NCI-H524 treated with DMSO at 0.1 percent for 48 hours (cell line): Measurements from ENCODE around the gene DKKL1.

Experiments
- DNase-seq: peaks from one replicate; lab custom pipeline; 2025; lab: John Stamatoyannopoulos, UW

Gene DKKL1

GRCh38 chr19:49396738-49397505 is 33.2 kb downstream of the DKKL1 start:
- DNase-seq: no peak

GRCh38 chr19:49398001-49398615 is 34.4 kb downstream of the DKKL1 start:
- DNase-seq: no peak

- DNase-seq: no peak
Observed at GRCh38 chr19:49398931-49399330, 35.3 kb downstream of the DKKL1 start.

GRCh38 chr19:49400029-49400428 is 36.4 kb downstream of the DKKL1 start:
- DNase-seq: no peak

GRCh38 chr19:49403404-49404187 is 39.9 kb downstream of the DKKL1 start:
- peak; percentile 99 for DNase-seq

GRCh38 chr19:49407079-49407478 is 43.4 kb downstream of the DKKL1 start:
- no peak for DNase-seq

GRCh38 chr19:49407482-49408015 is 43.9 kb downstream of the DKKL1 start:
- DNase-seq: no peak

- no peak for DNase-seq
Observed at GRCh38 chr19:49408816-49409440, 45.3 kb downstream of the DKKL1 start.

- no peak for DNase-seq
Observed at GRCh38 chr19:49409441-49410029, 45.9 kb downstream of the DKKL1 start.

- no peak for DNase-seq
Observed at GRCh38 chr19:49411681-49412326, 48.1 kb downstream of the DKKL1 start.

- DNase-seq: no peak
Observed at GRCh38 chr19:49413348-49413747, 49.7 kb downstream of the DKKL1 start.

GRCh38 chr19:49414256-49414655 is 50.6 kb downstream of the DKKL1 start:
- DNase-seq: no peak

GRCh38 chr19:49415102-49415809 is 51.6 kb downstream of the DKKL1 start:
- no peak for DNase-seq

GRCh38 chr19:49415810-49416200 is 52.1 kb downstream of the DKKL1 start:
- no peak for DNase-seq

- DNase-seq: no peak
Observed at GRCh38 chr19:49417088-49417487, 53.4 kb downstream of the DKKL1 start.

GRCh38 chr19:49418511-49418910 is 54.8 kb downstream of the DKKL1 start:
- peak; percentile 9 for DNase-seq

GRCh38 chr19:49419173-49419572 is 55.5 kb downstream of the DKKL1 start:
- no peak for DNase-seq

- no peak for DNase-seq
Observed at GRCh38 chr19:49420227-49420626, 56.5 kb downstream of the DKKL1 start.

GRCh38 chr19:49421039-49421877 is 57.6 kb downstream of the DKKL1 start:
- peak; percentile 60 for DNase-seq

GRCh38 chr19:49421878-49422202 is 58.2 kb downstream of the DKKL1 start:
- DNase-seq: no peak
